HG03432 (cell line): ENCODE measurements around the gene DNAJC11.
A peak's percentile ranks its signal among the peaks of the same experiment; 100 is the strongest.
"Not testable (repeated sequence)": the region's sequence is repeated elsewhere in the genome, so short reads cannot be mapped to it uniquely, and the experiment has no call there.

Experiments used
- ATAC-seq: cut with Tn5 transposase; IDR thresholded peaks from one replicate; pipeline ENCODE4 v1.9.1; 2021; ENCODE audit warnings: mild to moderate bottlenecking, moderate library complexity; ENCODE audit not compliant: unreplicated experiment

DNAJC11 gene, protein sequence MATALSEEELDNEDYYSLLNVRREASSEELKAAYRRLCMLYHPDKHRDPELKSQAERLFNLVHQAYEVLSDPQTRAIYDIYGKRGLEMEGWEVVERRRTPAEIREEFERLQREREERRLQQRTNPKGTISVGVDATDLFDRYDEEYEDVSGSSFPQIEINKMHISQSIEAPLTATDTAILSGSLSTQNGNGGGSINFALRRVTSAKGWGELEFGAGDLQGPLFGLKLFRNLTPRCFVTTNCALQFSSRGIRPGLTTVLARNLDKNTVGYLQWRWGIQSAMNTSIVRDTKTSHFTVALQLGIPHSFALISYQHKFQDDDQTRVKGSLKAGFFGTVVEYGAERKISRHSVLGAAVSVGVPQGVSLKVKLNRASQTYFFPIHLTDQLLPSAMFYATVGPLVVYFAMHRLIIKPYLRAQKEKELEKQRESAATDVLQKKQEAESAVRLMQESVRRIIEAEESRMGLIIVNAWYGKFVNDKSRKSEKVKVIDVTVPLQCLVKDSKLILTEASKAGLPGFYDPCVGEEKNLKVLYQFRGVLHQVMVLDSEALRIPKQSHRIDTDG

DNA sequence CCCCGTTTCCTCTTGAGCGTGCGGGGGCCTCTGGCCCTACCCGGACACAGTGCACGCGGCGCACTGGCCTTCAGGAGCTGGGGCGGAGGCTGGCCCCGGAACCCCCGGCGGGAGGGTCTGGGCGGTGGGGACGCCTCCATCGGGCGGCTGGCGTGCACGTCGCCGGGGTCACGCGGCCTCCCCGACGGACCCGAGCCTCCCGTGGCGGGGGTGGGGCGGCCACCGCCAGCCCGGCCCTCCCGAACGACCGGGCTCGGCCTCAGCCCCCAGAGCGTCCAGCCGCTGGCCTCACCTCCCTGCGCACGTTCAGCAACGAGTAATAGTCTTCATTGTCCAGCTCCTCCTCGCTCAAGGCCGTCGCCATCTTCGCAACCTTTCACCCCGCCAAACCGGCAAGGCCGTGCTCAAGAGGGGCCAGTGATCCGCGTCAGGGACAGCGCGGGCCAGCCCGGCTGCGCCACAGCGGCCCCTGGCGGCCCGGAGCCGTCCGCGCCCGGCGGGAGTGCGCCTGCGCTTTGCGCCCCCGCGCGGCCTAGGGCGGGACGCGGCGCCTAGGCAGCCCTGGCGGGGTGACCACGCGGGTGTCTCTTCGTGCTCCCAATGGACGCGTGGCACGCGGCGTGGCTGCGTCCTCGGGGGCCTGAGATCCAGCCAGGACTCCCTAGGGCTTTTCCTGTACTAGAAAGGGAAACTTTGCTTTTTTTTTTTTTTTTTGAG, at the start of gene DNAJC11:
TSS of gene DNAJC11 (minus strand) at position 380 of the 717 bp plus-strand sequence. CDS start at position 364, 16 bp downstream.
- peak; percentile 91 for ATAC-seq

DNA sequence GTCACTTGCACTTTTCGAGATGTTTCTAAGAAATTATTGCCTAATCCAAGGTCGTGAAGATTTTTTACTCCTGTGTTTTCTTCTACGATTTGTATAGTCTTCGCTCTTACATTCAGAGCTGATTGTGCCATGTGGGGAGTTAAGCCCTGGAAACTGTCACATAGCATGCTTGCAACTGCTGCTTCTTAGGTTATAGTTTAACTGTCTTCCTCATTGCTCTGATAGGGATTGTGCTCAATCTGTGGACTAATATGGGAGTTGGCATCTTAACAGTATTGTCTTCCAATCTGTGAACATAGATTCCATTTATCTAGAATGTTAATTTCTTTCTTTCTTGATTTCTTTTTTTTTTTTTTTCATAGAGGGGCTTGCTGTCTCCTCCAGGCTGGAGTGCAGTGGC, 48.9 kb upstream of the DNAJC11 start:
- no peak for ATAC-seq

DNA sequence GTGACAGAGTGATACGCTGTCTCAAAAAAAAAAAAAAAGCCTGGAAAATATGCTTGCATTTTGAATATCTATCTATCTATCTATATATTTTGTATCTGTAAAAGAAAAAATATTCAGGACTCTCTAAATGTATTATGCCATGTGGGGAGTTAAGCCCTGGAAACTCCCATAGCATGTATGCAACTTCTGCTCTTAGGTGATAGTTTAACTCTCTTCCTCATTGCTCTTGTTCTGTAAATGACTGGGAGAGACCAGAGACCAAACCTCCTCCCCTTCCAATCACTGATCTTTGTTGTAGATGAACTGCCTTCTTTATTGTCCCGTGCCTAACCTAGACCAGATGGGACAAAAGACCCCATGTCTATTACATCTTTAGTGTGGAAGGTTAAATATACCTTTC, 46.1 kb upstream of the DNAJC11 start:
- ATAC-seq: no peak

DNA sequence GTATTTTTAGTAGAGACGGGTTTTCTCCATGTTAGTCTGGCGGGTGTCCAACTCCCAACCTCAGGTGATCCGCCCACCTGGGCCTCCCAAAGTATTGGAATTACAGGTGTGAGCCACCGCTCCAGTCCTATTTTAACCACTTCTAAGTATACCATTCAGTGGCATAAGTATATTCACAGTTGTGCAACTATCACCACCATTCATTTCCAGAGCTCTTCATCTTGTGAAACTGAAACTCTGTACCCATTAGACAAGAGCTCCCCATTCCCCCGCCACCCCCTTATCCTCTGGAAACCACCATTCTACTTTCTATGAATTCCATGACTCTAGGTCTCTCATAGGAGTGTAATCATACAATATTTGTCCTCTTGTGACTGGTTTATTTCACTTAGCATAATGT, 43.5 kb upstream of the DNAJC11 start:
- no peak for ATAC-seq

DNA sequence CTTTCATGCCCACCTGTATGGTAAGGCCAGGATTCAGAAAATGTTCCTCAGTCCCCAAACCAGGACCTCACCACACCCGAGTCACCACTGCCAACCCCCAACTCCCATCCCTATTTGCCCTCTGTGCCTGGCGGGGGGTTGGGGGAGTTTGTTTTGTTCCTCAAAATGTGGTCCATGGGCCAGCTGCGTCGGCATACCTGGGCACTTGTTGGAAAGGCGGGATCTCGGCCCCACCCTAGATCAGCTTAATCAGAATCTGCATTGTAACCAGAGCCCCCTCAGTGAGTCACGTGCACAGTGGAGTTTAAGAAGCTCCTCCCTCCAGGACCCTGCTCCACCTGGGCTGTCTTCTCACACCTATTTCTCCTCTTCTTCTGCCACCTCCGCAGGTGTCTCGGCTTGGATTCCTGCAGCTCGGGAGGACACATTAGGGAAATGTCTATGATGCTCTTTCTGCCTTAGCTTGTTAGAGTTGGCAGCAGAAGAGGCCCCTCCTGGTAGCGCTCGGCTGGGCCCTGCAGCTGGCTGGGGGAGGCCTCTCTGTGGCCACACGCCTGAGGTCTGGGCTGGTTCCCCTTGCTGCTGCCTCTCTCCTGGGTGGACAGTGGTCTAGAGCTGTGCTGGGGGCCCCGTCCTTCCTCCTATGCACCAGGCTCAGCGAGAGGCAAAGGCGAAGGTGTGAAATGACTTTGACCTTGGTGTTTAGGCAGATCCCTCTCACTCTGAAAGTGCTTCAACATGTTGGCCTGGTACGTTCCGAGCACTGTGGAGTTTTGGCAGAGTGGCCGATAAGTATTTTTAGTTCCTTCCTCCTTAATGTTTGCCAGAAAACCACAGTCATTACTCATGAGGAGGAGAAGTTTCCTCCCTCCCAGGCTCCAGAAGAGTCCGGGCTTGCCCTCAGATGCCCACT, 41.8 kb upstream of the DNAJC11 start:
- no peak for ATAC-seq

DNA sequence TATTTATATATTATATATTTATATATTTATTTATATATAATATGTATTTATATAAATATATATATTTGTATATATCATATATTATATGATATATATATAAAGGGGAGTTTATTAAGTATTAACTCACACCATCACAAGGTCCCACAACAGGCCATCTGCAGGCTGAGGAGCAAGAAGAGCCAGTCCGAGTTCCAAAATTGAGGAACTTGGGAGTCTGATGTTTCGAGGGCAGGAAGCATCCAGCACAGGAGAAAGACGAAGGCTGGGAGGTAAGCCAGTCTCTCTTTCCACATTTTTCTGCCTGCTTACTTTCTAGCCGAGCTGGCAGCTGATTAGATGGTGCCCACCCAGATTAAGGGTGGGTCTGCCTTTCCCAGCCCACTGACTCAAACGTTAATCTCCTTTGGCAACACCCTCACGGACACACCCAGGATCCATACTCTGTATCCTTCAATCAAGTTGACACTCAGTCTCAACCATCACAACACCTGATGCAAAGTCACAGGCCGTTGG, 41.1 kb upstream of the DNAJC11 start:
- not testable (repeated sequence) for ATAC-seq

DNA sequence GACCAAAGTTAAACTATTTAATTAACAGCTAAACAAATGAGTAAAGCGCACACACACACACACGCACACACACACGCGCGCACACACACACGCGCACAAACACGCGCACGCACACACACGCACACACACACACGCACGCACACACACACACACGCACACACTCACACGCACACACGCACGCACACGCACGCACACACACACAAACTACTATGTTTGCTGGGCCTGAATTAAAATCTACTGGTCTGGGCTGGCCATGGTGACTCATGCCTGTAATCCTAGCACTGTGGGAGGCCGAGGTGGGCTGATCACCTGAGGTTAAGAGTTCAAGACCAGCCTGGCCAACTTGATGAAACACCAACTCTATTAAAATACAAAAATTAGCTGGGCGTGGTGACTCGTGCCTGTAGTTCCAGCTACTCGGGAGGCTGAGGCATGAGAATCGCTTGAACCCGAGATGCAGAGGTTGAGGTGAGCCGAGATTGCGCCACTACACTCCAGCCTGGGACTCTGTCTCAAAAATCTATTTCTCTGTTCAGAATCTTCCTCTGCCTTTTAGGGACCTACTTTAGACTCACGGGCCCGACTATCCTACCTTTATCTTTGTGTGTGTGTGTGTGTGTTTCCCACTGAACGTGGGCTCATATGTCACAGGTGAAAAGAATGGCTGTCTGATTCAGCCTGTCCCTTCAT, 37.5 kb upstream of the DNAJC11 start:
- ATAC-seq: no peak

DNA sequence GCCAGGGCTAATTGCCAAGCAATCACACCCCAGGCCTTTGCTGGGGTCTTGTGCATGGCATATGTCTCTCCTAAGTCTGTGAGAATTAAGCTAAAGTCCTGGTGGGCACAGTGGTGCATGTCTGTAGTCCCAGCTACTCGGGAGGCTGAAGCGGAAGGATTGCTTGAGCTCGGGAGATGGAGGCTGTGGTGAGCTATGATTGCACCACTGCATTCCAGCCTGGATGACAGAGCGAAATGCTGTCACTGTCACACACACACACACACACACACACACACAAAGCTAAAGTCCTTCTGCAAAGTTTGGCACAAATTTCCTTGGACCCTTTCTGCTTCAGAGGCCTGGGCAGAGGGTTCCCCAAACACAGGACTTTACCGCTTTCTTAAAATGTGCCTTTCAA, 31.3 kb upstream of the DNAJC11 start:
- ATAC-seq: no peak

DNA sequence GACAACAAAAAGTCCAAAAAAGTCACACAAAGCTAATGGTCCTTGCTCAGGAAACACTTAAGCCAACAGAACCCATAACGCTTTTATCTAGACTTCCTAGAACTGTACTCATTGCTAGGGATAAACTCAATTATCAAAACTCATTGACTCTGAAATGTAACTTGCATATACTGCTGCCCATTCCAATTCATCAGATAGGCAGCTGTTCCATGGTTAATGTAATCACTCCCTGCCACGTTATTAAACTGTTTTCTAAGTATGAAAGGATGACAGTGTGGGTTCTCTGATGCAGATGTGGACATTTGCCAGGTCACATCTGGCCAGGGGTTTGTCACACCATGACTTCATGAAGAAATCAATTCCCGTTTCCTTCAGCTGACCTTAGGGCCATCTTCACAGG, 30.3 kb upstream of the DNAJC11 start:
- ATAC-seq: no peak

DNA sequence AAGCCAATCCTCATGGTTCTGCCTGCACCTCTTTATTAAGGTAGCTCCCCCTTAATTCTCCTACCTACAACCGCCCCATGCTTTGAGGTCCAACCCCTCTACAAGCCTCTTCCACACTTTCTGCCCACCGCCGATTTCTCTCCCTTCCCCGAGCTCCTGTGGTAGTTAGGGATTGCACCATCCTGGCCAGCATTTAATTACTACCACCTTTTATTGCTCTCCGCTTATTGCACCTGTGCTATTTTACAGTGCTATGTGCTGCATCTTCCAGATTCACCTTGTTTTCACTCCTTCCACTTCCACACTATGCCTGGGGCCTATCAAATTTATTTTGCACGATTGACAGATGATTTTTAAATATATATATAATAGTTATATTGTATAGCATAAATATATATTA, 29.3 kb upstream of the DNAJC11 start:
- no peak for ATAC-seq

DNA sequence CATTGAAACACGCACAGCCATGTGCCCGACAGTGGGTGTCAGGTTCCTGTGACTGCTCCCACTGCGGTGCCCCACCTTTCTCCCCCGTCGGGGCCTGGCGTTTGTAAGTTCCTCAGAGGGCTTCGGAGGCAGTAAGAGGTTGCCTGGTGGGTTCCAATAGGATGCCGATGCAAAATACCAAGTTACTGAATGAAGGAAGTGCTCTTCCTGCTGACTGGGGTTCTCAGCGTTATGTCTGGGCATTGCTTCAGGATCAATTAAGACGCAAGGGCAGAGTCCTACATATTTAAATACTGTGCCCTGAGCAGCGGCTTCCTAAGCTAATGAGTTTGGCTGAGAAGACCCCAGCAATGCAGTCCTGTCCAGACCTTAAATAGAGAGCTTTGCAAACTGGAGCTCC, 28.9 kb upstream of the DNAJC11 start:
- ATAC-seq: no peak

DNA sequence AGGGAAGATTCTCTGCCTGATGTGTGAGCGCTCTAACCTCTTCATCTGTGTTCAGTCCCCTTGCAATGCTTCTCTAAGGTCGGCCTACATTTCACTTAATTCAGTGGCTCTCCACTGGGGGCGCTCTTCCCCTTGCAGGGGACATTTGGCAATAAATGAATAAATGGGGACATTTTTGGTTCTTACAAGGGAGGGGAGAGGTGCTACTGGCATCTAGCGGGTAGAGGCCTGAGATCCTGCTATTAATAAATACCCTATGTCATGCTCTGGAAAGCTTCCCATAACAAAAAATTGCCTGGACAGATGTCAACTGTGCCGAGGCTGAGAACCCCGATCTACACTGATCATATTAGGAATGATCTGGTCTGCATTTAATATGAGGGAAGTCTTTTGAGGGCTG, 25.9 kb upstream of the DNAJC11 start:
- no peak for ATAC-seq

DNA sequence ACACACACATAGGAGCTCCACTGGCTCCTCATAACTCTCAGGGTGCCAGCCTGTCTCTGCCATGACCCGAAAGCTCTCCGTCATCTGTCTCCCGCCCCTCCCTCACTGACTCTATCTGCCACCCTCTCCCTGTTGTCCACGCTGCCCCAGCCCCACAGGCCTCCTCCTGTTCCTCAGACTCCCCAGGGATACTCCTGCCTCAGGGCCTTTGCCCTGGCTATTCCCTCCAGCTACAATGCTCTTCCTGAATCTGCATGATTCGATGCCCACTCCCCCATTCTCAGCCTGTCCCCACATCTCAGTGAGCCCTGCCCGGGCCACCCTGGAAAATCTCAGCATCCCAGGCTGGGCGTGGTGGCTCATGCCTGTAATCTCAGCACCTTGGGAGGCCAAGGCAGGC, 24.6 kb upstream of the DNAJC11 start:
- ATAC-seq: no peak

DNA sequence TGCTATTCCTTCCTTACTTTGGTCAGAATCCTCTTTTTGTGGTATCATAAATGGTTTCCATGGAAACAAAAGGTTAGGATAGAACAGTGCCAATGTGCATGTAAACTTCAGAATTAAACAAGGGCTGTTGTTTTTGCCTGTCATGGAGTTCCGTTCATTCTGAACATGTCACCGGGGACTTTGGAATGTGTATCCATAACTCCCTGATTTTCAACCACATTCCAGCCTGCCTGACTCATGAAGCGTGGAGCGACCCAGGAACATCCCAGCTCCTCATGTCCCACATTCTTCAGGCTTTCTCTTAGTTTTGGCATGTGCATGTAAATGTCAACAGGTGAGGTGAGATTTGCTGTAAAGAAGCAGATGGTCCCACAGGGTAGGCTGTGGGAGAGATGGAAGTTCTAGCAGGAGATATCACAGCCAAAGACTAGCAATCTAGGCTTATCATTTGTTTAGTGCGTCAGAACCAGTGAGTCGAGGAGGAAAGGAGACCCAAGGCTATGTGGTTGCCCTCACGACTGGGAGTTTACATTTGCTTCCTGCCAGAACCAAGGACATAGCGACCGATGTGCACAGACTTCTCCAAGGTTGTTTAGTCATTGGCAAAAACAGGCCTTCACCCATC, 23.0 kb upstream of the DNAJC11 start:
- ATAC-seq: no peak

DNA sequence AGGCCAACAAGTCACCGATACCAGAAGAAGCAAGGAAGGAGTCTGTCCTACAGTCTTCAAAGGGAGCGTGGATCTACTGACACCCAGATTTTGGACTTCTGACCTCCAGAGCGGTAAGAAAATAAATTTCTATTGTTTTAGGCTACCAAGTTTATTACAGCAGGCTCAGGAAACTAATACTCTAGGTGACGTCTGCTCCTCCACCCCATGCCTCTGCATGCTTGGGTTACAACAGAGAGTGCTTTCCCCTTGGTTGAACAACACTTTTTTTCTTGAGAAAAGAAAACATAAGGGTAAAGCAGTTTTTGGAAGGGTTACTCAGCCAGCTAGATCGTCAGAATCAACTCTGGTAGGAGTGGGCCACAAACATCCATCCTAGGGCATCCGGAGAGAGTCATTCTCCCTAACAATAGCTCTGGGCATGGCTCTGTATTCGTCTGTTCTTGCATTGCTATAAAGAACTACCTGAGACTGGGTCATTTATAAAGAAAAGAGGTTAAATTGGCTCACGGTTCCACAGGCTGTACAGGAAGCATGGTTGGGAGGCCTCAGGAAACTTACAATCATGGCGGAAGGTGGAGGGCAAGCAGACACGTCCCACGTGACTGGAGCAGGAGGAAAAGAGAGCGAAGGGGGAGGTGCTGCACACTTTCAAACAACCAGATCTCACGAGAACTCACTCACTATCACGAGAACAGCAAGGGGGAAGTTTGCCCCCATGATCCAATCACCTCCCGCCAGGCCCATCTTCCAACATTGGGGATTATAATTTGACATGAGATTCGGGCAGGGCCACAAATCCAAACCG, 22.2 kb upstream of the DNAJC11 start:
- no peak for ATAC-seq

DNA sequence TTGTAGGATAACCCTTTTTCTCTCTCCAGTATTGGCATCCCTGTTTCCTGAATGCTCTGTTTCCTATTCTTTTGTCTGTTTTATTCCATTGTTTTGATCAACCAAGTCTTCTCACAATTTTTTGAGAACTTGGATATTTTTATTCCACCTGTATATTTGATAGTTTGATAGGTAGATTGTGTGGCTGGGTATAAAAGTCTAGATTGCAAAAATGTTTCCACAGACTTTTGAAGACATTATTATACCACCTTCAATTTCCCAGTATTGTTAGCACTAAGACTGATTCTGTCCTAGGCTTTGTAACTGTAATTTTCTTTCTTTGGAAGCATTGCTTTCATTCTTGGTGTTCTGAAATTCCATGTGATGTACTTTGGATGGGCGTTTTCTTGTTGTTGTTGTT, 9.6 kb upstream of the DNAJC11 start:
- no peak for ATAC-seq

DNA sequence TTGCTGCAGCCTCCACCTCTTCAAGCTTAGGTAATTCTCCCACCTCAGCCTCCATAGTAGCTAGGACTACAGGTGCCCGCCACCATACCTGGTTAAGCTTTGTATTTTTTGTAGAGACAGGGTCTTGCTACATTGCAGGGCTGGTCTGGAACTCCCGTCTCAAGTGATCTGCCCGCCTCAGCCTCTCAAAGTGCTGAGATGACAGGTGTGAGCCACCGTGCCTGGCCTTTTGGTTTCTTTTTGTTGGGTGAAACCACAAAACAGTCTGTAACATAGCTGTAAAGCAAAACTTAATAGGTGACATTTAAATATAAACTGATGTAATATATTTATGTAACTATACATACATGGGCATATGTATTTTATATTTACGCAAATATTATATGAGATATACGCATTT, 3.1 kb upstream of the DNAJC11 start:
- ATAC-seq: no peak

DNA sequence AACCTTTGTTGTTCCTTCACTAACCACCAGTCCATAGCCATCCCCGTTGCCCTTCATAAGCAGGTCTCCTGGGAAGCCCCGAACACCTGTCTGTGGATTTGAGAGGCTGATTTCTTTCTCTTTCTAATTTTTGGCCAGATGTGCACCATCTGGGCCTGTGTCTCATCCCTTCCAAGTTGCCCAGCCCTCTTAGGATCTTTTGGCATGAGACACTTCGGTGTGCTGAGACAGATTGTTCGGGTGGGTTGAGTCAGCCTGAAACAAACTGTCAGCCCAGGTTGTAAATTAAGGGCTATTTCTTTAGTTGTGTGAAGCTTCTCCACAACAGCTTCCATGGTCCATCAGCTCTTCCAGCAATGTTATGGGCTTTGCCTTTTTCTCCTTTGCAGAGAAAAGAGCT, 1.4 kb upstream of the DNAJC11 start:
- no peak for ATAC-seq

DNA sequence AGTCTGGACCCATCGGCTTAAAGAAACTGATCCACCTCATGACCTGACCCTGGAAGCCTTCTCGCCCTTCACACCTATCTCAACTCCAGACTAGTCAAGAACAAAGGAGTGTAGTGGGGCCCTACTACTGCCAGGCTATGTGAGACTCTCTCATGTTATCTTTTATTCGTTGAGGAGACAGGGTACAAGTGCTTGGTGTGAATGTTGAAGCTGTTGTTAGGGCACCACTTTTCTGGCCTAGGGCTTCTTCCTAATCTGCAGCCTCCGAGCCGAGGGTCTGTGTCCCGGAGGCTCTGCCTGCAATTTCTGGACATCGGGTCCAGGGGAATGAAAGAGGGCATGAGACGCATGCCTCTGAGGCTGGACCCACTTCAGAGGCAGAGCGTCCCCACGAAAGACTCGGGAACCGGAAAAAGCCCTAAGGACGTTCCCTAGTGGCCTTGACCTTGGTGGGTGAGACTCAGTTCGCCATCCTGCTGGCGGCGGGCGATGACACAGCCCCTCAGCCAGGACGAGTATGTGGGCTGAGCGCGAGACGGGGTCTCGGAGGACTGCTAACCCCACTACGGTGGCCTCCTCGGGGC, 671 bp downstream of the DNAJC11 start:
- no peak for ATAC-seq
